DMS53 (cell line): ENCODE data around the gene SH3GL1.

ENCODE experiments used
- DNase-seq: peaks from one replicate; lab custom pipeline; 2025; lab: John Stamatoyannopoulos, UW

SH3GL1 gene

GRCh38 chr19:4313847-4314490 lies 86.4 kb downstream of the SH3GL1 start:
- DNase-seq: no peak
